HG03025 (cell line): ENCODE measurements around the gene EPB41L5.

Experiments used
- ATAC-seq: cut with Tn5 transposase; IDR thresholded peaks from one replicate; pipeline ENCODE4 v1.9.1; 2021; ENCODE audit warnings: mild to moderate bottlenecking, moderate library complexity; ENCODE audit not compliant: unreplicated experiment, low FRiP score

EPB41L5 gene

DNA sequence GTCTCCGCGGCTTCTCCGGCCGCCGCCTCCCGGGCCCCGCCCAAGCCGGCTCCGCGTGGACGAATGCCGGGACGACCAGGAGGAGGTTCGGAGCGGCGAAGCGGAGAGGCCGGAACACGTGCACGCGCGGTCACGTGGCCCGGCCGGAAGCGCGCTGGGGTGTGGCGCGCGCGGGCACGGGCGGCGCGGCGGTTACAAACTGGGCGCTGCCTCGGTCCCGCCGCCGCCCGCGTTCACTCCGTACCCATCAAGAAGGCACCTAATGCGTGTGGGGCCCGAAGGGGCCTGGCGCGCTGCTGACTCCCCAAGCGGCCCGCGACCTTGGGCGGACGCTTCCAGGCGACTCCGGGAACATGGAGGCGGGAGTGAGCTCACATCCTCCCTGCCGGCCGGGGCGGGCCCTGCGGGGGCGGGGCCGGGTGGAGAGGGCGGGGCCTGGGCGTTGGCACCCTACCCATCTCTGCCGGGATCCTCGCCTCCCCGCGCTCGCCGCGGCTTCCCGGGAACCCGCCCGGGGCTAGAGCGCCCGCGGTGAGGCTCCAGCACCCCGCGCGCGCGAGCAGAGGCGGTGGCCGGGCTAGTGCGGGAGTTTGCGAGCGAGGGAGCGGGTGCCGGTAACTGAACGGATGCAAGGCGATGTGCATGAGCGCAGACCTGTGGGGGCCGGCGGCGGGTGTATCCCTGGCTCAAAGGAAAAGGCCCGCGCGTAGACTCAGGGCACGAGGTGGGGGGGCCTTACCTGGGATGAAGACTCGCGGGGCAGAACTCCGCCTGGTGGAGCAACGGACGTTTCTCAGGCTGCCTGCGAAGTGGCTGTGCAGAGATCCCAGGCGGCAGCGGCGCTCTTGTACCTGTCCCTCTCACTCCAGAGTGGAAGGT lies 210.4 kb downstream of the EPB41L5 start, which contains the start of gene TMEM185B:
TMEM185B (minus strand) TSS at position 367 of the 879 bp plus-strand sequence. CDS start 424 bp downstream, outside the sequence.
- ATAC-seq, result peak; percentile 90

DNA sequence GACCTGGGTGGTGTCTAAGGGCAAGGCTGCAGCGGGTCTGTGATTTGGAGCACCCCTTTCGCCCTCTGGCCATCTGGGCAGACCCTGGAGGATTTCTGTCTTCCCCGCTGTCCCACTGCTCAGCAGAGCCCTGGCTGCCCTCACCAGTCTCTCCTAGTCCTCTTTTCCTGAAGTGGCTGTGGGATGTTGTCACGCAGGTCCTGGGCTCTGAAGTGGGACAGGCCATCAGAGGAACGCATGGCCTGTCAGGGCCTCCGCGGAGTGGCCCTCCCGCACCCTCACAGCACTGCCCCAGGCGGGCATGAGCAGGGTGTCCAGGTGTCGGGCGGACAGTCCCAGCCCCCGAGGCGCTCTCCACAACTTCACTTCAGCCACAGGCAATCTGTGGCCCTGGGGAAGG lies 211.4 kb downstream of the EPB41L5 start:
- ATAC-seq, result no peak

DNA sequence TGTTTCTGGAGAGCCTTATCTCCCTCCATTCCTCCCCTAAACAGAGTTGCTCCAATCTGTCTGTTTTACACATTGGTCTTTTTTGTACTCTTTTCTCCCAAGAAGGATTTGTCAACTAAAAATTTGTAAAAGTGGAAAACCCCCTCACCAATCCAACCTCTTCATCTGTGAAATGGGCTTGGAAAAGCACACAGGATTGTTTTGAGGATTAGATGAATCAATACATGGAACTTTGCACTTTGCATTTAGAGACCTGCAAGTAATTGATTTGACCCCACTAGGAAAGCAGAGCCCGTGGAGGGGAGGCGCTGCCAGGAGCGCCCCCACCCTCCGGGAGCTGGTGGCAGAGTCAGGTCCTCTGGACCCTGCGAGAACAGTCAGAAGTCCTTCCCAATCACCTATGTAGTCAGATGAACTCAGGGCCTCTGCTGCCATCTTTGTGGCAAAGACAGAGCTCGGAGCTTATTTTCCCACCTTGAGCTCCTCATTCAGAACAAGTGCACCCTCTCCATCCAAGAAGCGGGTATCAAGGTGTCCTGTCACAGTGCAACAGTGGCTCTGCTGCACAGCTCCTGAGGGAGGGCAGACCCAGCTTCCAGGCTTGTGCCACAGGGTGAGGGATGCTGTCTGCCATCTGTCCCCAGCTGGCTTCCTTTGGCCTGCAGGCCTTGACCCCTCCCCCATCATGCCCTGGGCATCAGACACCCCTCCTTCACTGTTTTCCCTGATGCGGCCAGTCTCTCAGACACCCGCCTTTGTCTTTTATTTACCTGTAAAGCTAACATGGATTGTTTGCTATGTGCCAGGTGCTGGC lies 212.1 kb downstream of the EPB41L5 start:
- no peak for ATAC-seq

DNA sequence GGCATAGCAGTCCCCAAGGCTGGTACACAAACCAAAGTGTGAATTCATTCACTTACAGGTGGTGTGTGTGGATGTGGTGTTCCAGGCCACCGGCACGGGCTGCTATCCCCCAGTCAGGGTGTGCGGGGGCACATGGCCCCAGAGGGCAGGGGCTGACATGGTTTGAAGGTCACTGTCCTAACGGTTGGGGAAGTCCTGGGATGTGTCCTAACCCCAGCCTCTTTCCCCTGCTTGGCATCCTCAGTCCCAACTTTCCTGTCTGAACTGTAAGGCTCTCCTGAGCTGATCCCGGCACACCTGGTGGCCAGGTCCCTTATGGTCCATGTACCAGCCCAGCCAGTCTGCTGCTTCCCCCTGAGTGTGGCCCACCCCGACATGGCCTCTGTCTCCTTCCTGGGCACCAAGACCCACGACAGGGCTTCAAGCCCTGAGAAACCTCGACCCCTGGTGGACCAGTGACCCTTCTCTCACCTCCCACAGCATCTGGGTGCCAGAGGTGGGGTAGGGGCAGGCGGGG lies 212.7 kb downstream of the EPB41L5 start:
- no peak for ATAC-seq

DNA sequence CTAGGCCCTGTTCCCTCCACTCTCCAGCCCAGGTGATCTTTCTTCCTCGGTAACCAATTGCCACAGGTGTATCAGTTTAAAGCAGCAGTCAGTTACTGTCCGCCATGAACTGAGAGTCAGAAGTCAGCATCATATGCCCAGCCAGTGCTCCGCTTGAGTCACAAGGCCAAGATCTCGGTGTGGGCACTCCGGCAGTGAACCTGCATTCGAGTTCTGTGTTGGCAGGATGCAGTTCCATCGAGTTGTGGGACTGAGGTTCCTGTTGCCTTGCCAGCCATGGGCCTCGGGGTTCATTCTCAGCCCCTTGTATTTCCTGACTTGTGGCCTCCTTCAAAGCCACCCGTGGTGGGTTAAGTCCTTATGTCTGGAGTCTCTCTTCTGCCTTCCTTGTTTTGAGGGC lies 213.4 kb downstream of the EPB41L5 start:
- no peak for ATAC-seq

DNA sequence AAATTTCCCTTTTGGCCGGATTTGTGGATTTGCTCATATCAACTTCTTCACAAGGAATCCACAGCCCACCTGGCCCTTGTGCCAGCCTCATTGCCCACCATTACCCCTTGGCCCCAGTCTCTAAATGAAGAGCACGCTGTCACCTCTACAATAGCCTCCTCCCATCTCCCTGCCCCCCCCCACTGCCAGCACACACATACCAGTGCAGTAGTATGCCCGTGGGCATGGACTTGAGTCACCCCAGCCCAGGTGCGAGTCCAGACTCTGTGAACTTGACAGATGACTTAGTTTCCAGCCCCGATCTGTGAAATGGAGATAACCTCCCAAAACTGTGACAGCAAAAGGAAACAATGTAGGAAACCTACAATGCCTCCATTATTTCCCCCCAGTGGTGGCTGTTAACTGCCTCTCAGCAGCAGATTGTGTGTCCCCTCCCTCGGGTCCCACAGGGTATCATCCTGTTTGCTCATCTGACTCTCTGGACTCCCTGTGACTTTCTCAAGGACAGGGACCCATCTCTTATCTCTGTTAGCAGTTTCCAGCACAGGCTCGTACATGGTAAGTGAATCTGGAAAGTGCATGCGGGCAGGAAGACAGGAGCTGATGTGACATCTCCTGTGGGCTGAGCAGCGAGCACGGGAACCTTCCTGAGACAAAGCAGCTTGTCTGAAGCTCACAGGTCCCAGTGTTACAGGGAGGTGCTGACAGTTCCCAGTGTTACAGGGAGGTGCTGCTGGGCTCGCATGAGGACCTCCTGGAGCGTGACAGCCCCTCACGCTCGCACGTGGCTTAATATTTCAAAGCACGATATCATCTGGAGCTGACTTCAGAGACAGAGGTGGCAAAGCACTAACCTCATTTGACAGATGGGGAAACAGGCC lies 214.5 kb downstream of the EPB41L5 start:
- no peak for ATAC-seq

DNA sequence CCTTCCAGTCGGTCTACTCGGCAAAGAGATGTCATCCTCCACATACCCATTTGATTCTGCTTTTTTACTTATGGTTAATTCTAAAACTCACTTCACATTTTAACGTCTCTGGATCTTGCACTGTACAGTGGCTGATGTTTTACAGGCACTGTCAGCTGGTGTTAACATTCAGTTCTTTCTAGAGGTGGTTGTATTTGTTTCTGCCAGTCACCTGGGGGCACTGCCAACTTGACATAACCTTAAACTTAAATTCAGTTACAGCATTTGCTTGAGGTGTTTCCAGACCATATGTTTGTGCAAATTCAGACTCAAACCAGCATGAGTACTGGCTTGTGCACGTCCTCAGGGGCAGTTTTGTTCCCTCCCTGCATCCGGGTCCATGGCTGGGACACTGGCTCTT lies 215.6 kb downstream of the EPB41L5 start:
- ATAC-seq, result no peak
